H9 (cell line): ENCODE data around the gene ZNF681. TPM values are rescaled to one million over a fixed set of nuclear protein-coding genes. Genes with fewer than 3 reads are reported as not detected.

Experiments used
- DNase-seq: peaks from one replicate; pipeline ENCODE4 v3.0.0-alpha.2; 2017
- H2AFZ ChIP-seq: one replicate; pipeline ENCODE4 v1.6.1; 2013; ENCODE audit warnings: mild to moderate bottlenecking, low read length, control low read depth, moderate library complexity
- H2AK5ac ChIP-seq: 2 replicates; pipeline ENCODE4 v1.6.1; 2013; ENCODE audit warnings: low read length, control low read depth, mixed read lengths; ENCODE audit not compliant: insufficient read length
- H2BK120ac ChIP-seq: one replicate; pipeline ENCODE4 v1.6.1; 2013; ENCODE audit warnings: low read depth, mild to moderate bottlenecking, low read length, control low read depth, inconsistent platforms; ENCODE audit not compliant: poor library complexity, severe bottlenecking
- H2BK12ac ChIP-seq: 2 replicates; pipeline ENCODE4 v1.6.1; 2013; ENCODE audit warnings: low read length, control low read depth, mixed read lengths, low read depth; ENCODE audit not compliant: insufficient read length
- H2BK15ac ChIP-seq: 2 replicates; pipeline ENCODE4 v1.6.1; 2013; ENCODE audit warnings: low read depth, low read length, control low read depth
- H2BK20ac ChIP-seq: one replicate; pipeline ENCODE4 v1.6.1; 2013; ENCODE audit warnings: low read depth, mild to moderate bottlenecking, low read length, control low read depth, inconsistent platforms; ENCODE audit not compliant: poor library complexity, severe bottlenecking
- H2BK5ac ChIP-seq: 2 replicates; pipeline ENCODE4 v1.6.1; 2013; ENCODE audit warnings: low read length, control low read depth, mixed read lengths; ENCODE audit not compliant: insufficient read length
- H3K14ac ChIP-seq: 2 replicates; pipeline ENCODE4 v1.6.1; 2013; ENCODE audit warnings: low read length, control low read depth; ENCODE audit not compliant: insufficient read depth
- H3K18ac ChIP-seq: 2 replicates; pipeline ENCODE4 v1.6.1; 2013; ENCODE audit warnings: low read depth, mild to moderate bottlenecking, mixed read lengths, low read length, control low read depth; ENCODE audit not compliant: insufficient read length
- H3K23ac ChIP-seq: 2 replicates; pipeline ENCODE4 v1.6.1; 2013; ENCODE audit warnings: low read length, control low read depth, mixed read lengths, low read depth; ENCODE audit not compliant: insufficient read length
- H3K23me2 ChIP-seq: 2 replicates; pipeline ENCODE4 v1.6.1; 2013; ENCODE audit warnings: low read depth, mild to moderate bottlenecking, mixed read lengths, low read length, control low read depth; ENCODE audit not compliant: insufficient read length, poor library complexity, severe bottlenecking
- H3K27ac ChIP-seq: 2 replicates; pipeline ENCODE4 v1.5.1; 2013; ENCODE audit warnings: low read length, control low read depth, mixed read lengths, low read depth; ENCODE audit not compliant: insufficient read length
- H3K27me3 ChIP-seq: 2 replicates; pipeline ENCODE4 v1.6.1; 2013; ENCODE audit warnings: low read length, control low read depth, inconsistent platforms; ENCODE audit not compliant: insufficient read depth
- H3K4ac ChIP-seq: 2 replicates; pipeline ENCODE4 v1.6.1; 2013; ENCODE audit warnings: low read depth, mild to moderate bottlenecking, control low read depth, inconsistent platforms, low read length, moderate library complexity
- H3K4me1 ChIP-seq: 2 replicates; pipeline ENCODE4 v1.6.1; 2013; ENCODE audit warnings: low read length, control low read depth, inconsistent platforms; ENCODE audit not compliant: insufficient read depth
- H3K4me2 ChIP-seq: 2 replicates; pipeline ENCODE4 v1.6.1; 2013; ENCODE audit warnings: low read length, control low read depth, mixed read lengths; ENCODE audit not compliant: insufficient read length, insufficient read depth
- H3K56ac ChIP-seq: 2 replicates; pipeline ENCODE4 v1.6.1; 2013; ENCODE audit warnings: low read depth, mild to moderate bottlenecking, mixed read lengths, low read length, control low read depth; ENCODE audit not compliant: insufficient read length
- H3K79me1 ChIP-seq: 2 replicates; pipeline ENCODE4 v1.6.1; 2013; ENCODE audit warnings: low read depth, mild to moderate bottlenecking, moderate library complexity, low read length, control low read depth, inconsistent platforms; ENCODE audit not compliant: insufficient read depth, poor library complexity, severe bottlenecking
- H3K79me2 ChIP-seq: 2 replicates; pipeline ENCODE4 v1.6.1; 2013; ENCODE audit warnings: low read length, control low read depth, inconsistent platforms; ENCODE audit not compliant: insufficient read depth
- H3K9ac ChIP-seq: 2 replicates; pipeline ENCODE4 v1.6.1; 2013; ENCODE audit warnings: low read length, control low read depth, mixed read lengths; ENCODE audit not compliant: insufficient read length; ENCODE audit errors: extremely low read depth
- H3K9me3 ChIP-seq: one replicate; pipeline ENCODE4 v1.6.1; 2013; ENCODE audit warnings: low read depth, low read length, inconsistent platforms; ENCODE audit not compliant: control insufficient read depth
- H3T11ph ChIP-seq: one replicate; pipeline ENCODE4 v1.6.1; 2013; ENCODE audit warnings: mild to moderate bottlenecking, low read length, control low read depth, inconsistent platforms
- H4K20me1 ChIP-seq: one replicate; pipeline ENCODE4 v1.6.1; 2013; ENCODE audit not compliant: control insufficient read depth, insufficient read length, insufficient read depth
- H4K5ac ChIP-seq: 2 replicates; pipeline ENCODE4 v1.6.1; 2013; ENCODE audit warnings: low read depth, mild to moderate bottlenecking, mixed read lengths, low read length, control low read depth; ENCODE audit not compliant: insufficient read length
- H4K8ac ChIP-seq: replicated peaks from 2 replicates; pipeline ENCODE4 v1.6.1; 2013; ENCODE audit warnings: low read length, control low read depth, mixed read lengths, low read depth; ENCODE audit not compliant: insufficient read length
- H4K91ac ChIP-seq: 2 replicates; pipeline ENCODE4 v1.6.1; 2013; ENCODE audit warnings: low read depth, mild to moderate bottlenecking, moderate library complexity, mixed read lengths, low read length, control low read depth; ENCODE audit not compliant: insufficient read length
- H3K27ac Mint-ChIP-seq, 3 experiments: 2 replicates in 2 of 3; 3 replicates in 1 of 3; pipeline ENCODE4 v1.8.0; 2020 to 2021; ENCODE audit warnings: mixed read lengths in 3 of 3, mild to moderate bottlenecking in 1 of 3, moderate library complexity in 1 of 3
- H3K27me3 Mint-ChIP-seq: 2 replicates; pipeline ENCODE4 v1.8.0; 2021; ENCODE audit warnings: low read depth, mild to moderate bottlenecking, moderate library complexity, mixed read lengths
- H3K36me3 Mint-ChIP-seq, 3 experiments: 2 replicates in 2 of 3; 3 replicates in 1 of 3; pipeline ENCODE4 v1.8.0; 2020 to 2021; ENCODE audit warnings: low read depth in 3 of 3, mixed read lengths in 3 of 3; ENCODE audit not compliant: insufficient read depth in 1 of 3
- H3K4me1 Mint-ChIP-seq, 2 experiments: 2 replicates each; pipeline ENCODE4 v1.8.0; 2020; ENCODE audit warnings: mixed read lengths in 2 of 2
- H3K4me3 Mint-ChIP-seq, 2 experiments: 2 replicates in 1 of 2; 3 replicates in 1 of 2; pipeline ENCODE4 v1.8.0; 2020 to 2021; ENCODE audit warnings: mild to moderate bottlenecking in 2 of 2, mixed read lengths in 2 of 2, moderate library complexity in 1 of 2
- H3K9me3 Mint-ChIP-seq, 2 experiments: 2 replicates in 1 of 2; 3 replicates in 1 of 2; pipeline ENCODE4 v1.8.0; 2020; ENCODE audit warnings: mild to moderate bottlenecking in 2 of 2, mixed read lengths in 2 of 2, moderate library complexity in 1 of 2
- WGBS: extraction: QIAGEN DNeasy Blood & Tissue Kit; methylation state at CpG from one replicate; pipeline ENCODE4 v1.1.7; 2013; ENCODE audit warnings: missing lambda C conversion rate, low lambda C conversion rate, mixed read lengths; ENCODE audit not compliant: insufficient read length; ENCODE audit errors: extremely low coverage; 5-methylcytosine and 5-hydroxymethylcytosine counted together
- total RNA-seq: library from RNA; stranded (reverse); gene quantifications from 2 replicates; pipeline ENCODE4 v1.2.1, GENCODE V29; 2021
- TF ChIP-seq, protein P1 (sequence below): fragments of 200-600 bp; sonication (generic); conservative IDR thresholded peaks from 3 replicates; pipeline ENCODE4 v1.8.0; 2021; ENCODE audit warnings: antibody characterized with exemption, mild to moderate bottlenecking

The ZNF681 gene
- total RNA-seq, 1 experiment from 2014 or later: 10.4 TPM

DNA sequence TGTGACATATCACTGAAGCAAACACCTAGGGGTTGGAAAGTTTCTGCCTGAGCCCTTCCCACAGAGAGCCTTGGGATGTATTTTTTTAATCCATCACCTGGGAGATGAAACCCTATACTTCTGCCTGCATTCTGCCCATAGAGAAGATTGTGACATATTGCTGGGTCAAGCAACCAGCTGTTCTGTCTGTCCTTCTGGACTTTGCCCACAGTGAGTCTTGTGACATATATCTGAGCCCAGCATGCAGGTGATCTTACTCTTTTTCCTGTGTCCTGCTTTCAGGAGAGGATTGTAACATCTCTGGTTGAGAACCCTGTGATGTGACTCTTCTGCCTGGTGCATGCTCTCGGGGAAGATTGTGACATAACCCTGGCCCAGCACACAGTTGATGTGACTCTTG, 24.9 kb upstream of the ZNF681 start:
- Histone ChIP-seq H3K27ac (no peak overlapping the region), H3K79me2 (peaks cover 6% of the 10 kb centered on the region; the same call in 1 of the 2 replicates), H3K23ac (no peak overlapping the region), H2BK15ac (no peak overlapping the region), H3K4ac (no peak overlapping the region), H3K23me2 (no peaks in the 10 kb centered on the region), H3K9me3 (no peaks in the 10 kb centered on the region), H3T11ph (no peak overlapping the region), H4K8ac (no peak overlapping the region), H4K20me1 (no peaks in the 10 kb centered on the region), H2BK5ac (no peak overlapping the region), H3K4me2 (no peak overlapping the region), H2AFZ (no peak overlapping the region), H2AK5ac (no peak overlapping the region), H2BK120ac (no peak overlapping the region), H2BK12ac (no peak overlapping the region), H4K91ac (no peak overlapping the region), H3K9ac (no peak overlapping the region), H3K18ac (no peak overlapping the region), H3K79me1 (peaks cover 9% of the 10 kb centered on the region), H2BK20ac (no peak overlapping the region), H3K56ac (no peak overlapping the region), H3K4me1 (no peaks in the 10 kb centered on the region), H4K5ac (no peak overlapping the region), H3K14ac (no peak overlapping the region), H3K27me3 (no peaks in the 10 kb centered on the region)
- Mint-ChIP-seq H3K9me3 (no peaks in the 10 kb centered on the region), H3K4me1 (no peaks in the 10 kb centered on the region), H3K27me3 (no peaks in the 10 kb centered on the region), H3K36me3 (peaks cover 73 to 92% (median 90%) of the 10 kb centered on the region in 3 experiments), H3K27ac (no peak overlapping the region; a peak in 1 of 7 replicates), H3K4me3 (no peak overlapping the region)
- TF ChIP-seq, protein P1, sequence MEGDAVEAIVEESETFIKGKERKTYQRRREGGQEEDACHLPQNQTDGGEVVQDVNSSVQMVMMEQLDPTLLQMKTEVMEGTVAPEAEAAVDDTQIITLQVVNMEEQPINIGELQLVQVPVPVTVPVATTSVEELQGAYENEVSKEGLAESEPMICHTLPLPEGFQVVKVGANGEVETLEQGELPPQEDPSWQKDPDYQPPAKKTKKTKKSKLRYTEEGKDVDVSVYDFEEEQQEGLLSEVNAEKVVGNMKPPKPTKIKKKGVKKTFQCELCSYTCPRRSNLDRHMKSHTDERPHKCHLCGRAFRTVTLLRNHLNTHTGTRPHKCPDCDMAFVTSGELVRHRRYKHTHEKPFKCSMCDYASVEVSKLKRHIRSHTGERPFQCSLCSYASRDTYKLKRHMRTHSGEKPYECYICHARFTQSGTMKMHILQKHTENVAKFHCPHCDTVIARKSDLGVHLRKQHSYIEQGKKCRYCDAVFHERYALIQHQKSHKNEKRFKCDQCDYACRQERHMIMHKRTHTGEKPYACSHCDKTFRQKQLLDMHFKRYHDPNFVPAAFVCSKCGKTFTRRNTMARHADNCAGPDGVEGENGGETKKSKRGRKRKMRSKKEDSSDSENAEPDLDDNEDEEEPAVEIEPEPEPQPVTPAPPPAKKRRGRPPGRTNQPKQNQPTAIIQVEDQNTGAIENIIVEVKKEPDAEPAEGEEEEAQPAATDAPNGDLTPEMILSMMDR: no peak
- no CpG with 5 or more reads among the region's 1 CpG for WGBS
- no peak for DNase-seq
